Ishikawa (cell line): Measurements from ENCODE around the gene SELENOM.

Experiments used
- CEBPB ChIP-seq: IDR thresholded peaks from 2 replicates; pipeline ENCODE4 v1.6.1; 2012
- CREB1 ChIP-seq: IDR thresholded peaks from 2 replicates; pipeline ENCODE4 v1.6.1; 2012; ENCODE audit warnings: low read depth
- EGR1 ChIP-seq: IDR thresholded peaks from 2 replicates; pipeline ENCODE4 v1.6.1; 2012
- EP300 ChIP-seq: IDR thresholded peaks from 2 replicates; pipeline ENCODE4 v1.6.1; 2012; ENCODE audit warnings: borderline replicate concordance
- FOXM1 ChIP-seq: IDR thresholded peaks from 2 replicates; pipeline ENCODE4 v1.6.1; 2012; ENCODE audit warnings: low read depth, borderline replicate concordance
- NFIC ChIP-seq: IDR thresholded peaks from 2 replicates; pipeline ENCODE4 v1.6.1; 2012
- RAD21 ChIP-seq: IDR thresholded peaks from 2 replicates; pipeline ENCODE4 v1.6.1; 2012; ENCODE audit warnings: low read depth
- TAF1 ChIP-seq: IDR thresholded peaks from 2 replicates; pipeline ENCODE4 v1.6.1; 2012; ENCODE audit warnings: low read depth, mild to moderate bottlenecking
- TCF12 ChIP-seq: IDR thresholded peaks from 2 replicates; pipeline ENCODE4 v1.6.1; 2012; ENCODE audit warnings: low read depth
- TEAD4 ChIP-seq: IDR thresholded peaks from 2 replicates; pipeline ENCODE4 v1.6.1; 2012
- YY1 ChIP-seq: IDR thresholded peaks from 2 replicates; pipeline ENCODE4 v1.6.1; 2012; ENCODE audit warnings: low read depth
- ZBTB7A ChIP-seq: IDR thresholded peaks from 2 replicates; pipeline ENCODE4 v1.6.1; 2012; ENCODE audit warnings: low read depth
- TF ChIP-seq, protein P1 (sequence below): IDR thresholded peaks from 2 replicates; pipeline ENCODE4 v1.6.1; 2012; ENCODE audit warnings: low read depth, mild to moderate bottlenecking
- TF ChIP-seq, protein P2 (sequence below): IDR thresholded peaks from 2 replicates; pipeline ENCODE4 v1.6.1; 2012
- TF ChIP-seq, protein P3 (sequence below): IDR thresholded peaks from 2 replicates; pipeline ENCODE4 v1.6.1; 2012

The SELENOM gene

DNA sequence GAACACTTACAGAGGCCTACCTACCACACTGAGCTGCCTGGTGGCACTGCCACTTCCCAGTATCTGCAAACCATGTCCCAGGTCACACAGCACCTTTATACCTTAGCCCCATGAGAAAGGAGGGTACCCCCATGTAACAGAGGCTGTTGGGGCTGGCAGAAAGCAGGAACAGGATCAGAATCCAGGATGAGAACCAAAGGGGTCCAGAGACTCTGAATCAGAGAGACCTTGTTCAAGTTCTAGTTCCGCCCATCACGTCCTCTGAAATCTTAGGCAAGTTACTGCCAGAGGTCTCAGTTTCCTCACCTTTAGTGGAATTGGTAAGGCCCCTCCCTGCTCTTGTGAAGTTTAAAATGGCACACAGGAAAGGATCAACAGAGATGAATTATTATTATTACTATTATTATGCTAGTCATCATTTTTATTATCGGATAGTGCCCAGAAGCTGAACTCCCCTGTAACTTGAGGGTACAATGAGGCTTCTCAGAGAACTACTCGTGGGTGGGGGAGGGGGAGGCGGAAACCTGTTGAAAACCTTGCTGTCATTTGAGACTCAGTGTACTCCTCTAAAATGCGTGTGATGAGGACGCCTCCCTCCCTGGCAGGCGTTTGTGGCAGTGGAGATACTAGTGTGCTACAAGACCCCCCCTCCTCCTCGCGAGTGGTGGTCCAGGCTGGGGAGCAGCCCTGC, 9.3 kb downstream of the SELENOM start:
- TF ChIP-seq, protein P1, sequence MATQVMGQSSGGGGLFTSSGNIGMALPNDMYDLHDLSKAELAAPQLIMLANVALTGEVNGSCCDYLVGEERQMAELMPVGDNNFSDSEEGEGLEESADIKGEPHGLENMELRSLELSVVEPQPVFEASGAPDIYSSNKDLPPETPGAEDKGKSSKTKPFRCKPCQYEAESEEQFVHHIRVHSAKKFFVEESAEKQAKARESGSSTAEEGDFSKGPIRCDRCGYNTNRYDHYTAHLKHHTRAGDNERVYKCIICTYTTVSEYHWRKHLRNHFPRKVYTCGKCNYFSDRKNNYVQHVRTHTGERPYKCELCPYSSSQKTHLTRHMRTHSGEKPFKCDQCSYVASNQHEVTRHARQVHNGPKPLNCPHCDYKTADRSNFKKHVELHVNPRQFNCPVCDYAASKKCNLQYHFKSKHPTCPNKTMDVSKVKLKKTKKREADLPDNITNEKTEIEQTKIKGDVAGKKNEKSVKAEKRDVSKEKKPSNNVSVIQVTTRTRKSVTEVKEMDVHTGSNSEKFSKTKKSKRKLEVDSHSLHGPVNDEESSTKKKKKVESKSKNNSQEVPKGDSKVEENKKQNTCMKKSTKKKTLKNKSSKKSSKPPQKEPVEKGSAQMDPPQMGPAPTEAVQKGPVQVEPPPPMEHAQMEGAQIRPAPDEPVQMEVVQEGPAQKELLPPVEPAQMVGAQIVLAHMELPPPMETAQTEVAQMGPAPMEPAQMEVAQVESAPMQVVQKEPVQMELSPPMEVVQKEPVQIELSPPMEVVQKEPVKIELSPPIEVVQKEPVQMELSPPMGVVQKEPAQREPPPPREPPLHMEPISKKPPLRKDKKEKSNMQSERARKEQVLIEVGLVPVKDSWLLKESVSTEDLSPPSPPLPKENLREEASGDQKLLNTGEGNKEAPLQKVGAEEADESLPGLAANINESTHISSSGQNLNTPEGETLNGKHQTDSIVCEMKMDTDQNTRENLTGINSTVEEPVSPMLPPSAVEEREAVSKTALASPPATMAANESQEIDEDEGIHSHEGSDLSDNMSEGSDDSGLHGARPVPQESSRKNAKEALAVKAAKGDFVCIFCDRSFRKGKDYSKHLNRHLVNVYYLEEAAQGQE = no peak
- TF ChIP-seq TEAD4 (no peak), EP300 (no peak), CEBPB (no peak), YY1 (no peak)

DNA sequence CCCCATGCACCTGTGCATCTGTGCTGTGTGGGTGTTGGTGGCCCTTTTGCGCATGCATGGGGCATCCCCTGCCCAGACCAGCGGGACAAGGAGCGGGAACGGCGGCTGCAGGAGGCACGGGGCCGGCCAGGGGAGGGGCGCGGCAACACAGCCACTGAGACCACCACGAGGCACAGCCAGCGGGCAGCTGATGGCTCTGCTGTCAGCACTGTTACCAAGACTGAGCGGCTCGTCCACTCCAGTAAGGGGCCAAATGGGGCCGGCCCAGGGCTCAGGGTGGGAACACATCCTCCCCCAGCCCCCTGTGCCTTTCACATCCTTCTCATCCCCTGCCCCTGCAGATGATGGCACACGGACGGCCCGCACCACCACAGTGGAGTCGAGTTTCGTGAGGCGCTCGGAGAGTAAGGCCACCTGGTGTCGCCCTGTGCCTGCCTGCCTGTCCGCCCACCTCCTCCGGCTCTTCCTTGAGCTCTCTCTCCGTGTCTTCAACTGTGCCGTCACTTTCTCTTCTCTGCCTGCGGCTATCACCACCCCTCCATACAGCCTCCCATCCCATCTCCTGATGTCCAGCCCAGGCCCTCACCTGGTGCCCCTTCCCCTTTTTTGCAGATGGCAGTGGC, 10.6 kb downstream of the SELENOM start:
- TF ChIP-seq, protein P2, sequence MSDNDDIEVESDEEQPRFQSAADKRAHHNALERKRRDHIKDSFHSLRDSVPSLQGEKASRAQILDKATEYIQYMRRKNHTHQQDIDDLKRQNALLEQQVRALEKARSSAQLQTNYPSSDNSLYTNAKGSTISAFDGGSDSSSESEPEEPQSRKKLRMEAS = no peak
- TF ChIP-seq CEBPB (no peak), YY1 (no peak), RAD21 (no peak), TAF1 (no peak)
- TF ChIP-seq, protein P1 = no peak
- TF ChIP-seq, protein P3, sequence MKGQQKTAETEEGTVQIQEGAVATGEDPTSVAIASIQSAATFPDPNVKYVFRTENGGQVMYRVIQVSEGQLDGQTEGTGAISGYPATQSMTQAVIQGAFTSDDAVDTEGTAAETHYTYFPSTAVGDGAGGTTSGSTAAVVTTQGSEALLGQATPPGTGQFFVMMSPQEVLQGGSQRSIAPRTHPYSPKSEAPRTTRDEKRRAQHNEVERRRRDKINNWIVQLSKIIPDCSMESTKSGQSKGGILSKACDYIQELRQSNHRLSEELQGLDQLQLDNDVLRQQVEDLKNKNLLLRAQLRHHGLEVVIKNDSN = no peak

DNA sequence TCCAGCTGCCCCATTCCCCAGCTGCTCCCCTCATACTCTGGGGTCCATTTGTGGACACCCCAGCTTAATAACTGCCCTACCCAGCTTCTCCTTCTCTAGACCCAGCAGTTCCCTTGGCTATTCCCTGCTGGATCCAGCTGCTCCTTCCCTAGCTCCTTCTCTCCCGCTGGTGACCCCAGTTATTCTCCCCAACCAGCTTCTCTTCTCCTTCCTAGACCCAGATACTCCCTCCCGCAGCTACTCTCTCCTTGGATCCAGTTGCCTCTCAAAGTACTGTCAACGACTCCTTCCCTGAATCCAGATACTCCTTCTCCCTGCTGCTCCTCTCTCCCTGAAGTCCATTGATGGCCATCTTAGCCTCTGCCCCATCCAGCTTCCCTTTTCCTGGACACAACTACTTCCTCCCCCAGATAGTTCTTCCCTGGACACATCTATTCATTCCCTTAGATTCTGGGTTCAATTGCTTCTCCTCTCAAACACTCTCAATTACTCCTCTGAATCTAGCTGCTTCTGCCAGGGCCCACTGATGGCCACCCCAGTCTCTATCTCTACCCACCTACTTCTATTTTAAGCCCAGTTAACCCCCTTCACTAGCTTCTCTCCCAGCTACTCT, 11.6 kb downstream of the SELENOM start:
- TF ChIP-seq EP300 = no peak
- TF ChIP-seq, protein P2 = no peak
- no peak for TF ChIP-seq NFIC
- TF ChIP-seq EGR1 = no peak
- no peak for TF ChIP-seq YY1
- no peak for TF ChIP-seq RAD21

DNA sequence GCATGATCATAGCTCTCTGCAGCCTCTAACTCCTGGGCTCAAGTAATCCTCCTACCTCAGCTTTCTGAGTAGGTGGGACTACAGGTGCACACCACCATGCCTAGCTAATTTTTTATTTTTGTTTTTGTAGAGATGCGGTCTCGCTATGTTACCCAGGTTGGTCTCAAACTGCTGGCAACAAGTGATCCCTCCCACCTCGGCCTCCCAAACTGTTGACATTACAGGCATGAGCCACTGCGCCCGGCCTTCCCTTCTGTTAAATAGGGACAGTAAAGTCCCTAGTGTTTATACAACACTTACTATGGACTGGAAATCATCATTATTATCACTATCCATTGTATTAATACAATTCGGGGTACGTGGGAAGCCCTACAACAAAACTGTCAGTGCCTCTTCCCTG, 12.6 kb downstream of the SELENOM start:
- TF ChIP-seq TEAD4 (no peak), YY1 (no peak), CREB1 (no peak), TAF1 (no peak), ZBTB7A (no peak), FOXM1 (no peak), TCF12 (no peak)

DNA sequence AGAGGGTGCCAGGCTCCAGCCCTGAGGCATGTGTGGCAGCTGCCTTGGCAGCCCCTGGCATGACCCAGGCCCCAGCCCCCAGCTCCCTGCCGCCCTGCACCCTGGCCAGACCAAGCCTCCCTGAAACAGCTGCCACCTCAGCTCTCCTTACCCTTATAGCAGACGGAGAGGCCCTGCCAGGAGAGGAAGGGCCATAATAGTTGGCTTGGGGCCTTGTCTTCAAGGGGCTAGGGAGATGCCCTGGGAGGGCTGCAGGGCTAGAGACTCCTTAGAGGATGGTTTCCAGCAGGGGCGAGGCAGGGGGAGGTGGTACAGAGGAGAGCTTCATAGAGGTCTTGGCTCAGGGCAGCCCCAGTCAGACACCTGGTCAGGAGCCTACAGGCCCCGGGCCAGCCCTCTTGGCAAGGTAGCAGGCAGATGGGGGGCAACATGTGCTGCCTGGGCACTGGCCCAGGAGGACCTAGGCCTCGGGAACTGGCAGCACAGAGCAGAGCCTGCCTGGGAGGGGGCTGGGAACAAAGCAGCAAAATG, 13.3 kb downstream of the SELENOM start:
- no peak for TF ChIP-seq TEAD4
- TF ChIP-seq, protein P3 = no peak
- no peak for TF ChIP-seq TAF1
- TF ChIP-seq EP300 = no peak
- TF ChIP-seq RAD21 = no peak
- TF ChIP-seq EGR1 = no peak
- no peak for TF ChIP-seq CREB1
- TF ChIP-seq TCF12 = no peak
- TF ChIP-seq FOXM1 = no peak
- TF ChIP-seq, protein P2 = no peak
- TF ChIP-seq ZBTB7A = no peak
- TF ChIP-seq, protein P1 = no peak
- no peak for TF ChIP-seq CEBPB
- no peak for TF ChIP-seq YY1
- no peak for TF ChIP-seq NFIC
